ENCODE data around the gene PHYKPL.
A peak's percentile ranks its signal among the peaks of the same experiment; 100 is the strongest.
"Not testable (repeated sequence)": the region's sequence is repeated elsewhere in the genome, so short reads cannot be mapped to it uniquely, and the experiment has no call there.

PHYKPL gene

GRCh38 chr5:178205749-178206047 is 26.9 kb downstream of the PHYKPL start:
- no peak for DNase-seq

DNA sequence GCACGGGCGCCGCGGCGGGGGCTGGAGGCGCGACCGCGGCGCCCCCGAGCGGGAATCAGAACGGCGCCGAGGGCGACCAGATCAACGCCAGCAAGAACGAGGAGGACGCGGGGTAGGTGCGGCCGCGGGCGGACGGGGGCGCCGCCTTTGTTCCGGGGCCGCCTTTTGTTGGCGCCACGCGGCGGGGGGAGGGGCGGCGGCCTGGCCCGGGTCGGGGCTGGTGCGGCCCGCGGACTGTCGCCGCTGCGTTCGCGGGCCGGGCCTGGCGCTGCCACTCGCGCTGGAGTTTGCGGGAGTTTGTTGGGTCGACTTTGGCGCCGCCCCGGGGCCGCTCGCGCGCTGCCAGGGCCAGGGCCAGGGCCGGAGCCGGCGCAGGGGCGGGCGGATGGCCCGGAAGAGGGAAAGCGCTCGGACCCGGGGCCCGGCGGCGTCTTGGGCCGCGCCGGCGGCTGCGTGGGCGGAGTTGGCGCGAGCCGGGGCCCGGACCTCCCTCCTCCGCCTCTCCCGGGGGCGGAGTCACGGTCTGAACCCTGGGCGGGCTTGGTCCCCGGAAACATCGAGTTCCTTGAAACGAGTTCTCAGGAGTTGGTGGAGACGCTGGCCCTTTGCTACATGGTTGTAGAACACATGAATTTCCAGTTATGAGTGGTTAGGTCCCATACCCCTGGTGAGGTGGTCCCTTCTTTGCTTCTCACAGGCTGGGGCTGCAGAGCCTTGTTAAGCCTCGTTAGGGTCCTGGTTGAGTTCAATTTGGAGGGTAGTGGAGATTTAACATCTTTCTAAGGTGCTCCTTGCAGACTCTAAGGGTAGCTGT is 27.5 kb downstream of the PHYKPL start:
- peak; percentile 55 for DNase-seq

GRCh38 chr5:178204182-178204934 is 28.2 kb downstream of the PHYKPL start, which contains the start of gene HNRNPAB:
HNRNPAB (plus strand) TSS chr5:178204533; CDS start chr5:178204838, 305 bp downstream.
- peak; percentile 96 for DNase-seq

DNA sequence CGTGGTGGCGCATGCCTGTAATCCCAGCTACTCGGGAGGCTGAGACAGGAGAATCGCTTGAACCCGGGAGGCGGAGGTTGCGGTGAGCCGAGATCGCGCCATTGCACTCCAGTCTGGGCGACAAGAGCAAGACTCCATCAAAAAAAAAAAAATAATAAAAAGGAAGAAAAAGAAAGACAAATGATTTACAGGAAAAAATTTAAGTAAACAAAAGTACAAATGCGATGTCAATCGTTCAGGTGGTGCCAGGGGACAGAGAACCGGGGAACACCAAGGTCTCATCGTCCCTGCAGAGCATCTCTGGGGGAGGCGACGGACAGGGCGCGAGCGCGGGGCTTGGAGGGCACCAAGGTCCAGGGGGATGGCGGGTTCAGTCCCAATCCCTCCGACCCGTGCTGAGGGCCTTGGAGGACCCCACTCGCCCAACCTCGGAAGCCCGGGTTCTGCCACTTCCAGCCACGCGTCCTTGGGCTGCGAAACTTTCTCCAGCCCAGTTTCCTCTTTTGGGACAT is 28.9 kb downstream of the PHYKPL start:
- no peak for DNase-seq

DNA sequence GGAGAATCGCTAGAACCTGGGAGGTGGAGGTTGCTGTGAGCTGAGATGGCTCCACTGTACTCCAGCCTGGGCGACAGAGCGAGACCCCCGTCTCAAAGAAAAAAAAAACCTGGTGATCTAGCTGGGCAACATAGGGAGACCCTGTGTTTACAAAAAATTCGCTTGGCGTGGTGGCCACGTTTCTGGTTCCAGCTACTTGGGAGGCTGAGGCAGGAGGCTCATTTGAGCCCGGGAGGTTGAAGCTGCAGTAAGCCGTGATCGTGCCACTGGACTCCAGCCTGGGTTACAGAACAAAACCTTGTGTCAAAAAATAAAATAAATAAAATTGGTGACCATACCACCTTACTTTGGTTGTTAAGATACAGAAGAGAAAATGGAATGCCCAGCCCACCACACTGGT is 30.1 kb downstream of the PHYKPL start:
- DNase-seq: no peak

GRCh38 chr5:178201927-178202235 is 30.7 kb downstream of the PHYKPL start:
- no peak for DNase-seq

GRCh38 chr5:178201221-178201926 is 31.2 kb downstream of the PHYKPL start:
- DNase-seq: no peak

DNA sequence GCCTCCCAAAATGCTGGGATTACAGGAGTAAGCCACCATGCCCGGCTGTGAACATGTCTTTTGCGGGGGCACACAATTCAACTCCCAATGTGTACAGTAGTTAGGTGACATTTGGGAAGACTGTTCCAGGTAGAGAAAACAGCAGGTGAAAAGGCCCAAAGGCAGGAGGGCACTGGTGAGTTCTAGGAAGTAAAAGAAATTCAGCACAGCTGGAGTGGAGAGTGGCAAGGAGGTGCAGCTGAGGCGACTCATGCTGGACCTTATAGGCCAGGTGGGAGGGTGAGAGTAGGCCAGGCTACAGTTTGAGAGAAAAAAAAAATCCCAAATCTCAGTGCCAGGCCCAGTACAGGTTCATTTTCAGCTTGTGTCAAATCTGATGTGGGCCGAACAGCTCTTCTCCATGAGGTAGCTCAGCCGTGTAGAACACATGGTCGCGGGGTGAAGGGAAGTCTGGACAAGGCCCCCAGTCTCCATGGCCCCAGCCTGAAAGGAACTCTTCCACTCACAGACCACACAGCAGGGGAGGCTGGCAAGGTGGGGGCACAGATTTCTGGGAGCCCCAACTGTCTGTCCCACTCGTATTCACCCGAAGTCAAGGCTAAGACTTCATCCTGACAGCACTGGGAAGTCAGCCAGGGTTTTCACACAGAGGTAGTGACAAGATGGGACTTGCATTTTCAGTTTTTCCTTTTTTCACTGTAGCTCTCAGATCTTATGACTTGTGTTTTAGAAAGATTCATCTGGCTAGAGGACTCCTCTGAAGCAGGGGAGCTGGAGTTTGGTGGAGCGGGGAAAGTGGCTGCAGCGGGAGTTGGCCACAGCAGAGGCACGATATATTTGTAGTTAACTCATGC is 32.8 kb downstream of the PHYKPL start:
- no peak for DNase-seq

- DNase-seq: no peak
Measured at GRCh38 chr5:178198706-178199105, 33.9 kb downstream of the PHYKPL start.

- DNase-seq: not testable (repeated sequence)
Measured at GRCh38 chr5:178198151-178198550, 34.5 kb downstream of the PHYKPL start.

DNA sequence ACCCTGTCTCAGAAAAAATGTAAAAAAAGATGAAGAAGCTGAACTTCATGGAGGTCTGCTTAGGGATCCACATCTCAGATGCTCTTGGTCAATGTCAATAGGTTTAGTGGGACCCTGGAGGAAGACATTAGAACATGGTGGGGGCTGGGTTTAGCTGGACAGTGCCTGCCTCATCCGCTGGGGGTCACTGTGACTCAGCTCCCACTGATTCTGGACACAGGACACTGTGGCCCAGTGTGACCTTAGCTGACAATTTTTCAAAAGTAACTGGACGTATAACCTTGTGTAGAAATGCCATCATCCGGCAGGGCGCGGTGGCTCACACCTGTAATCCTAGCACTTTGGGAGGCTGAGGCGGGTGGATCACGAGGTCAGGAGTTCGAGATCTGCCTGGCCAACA is 35.6 kb downstream of the PHYKPL start:
- DNase-seq: no peak

- DNase-seq: no peak
Measured at GRCh38 chr5:178196281-178196812, 36.3 kb downstream of the PHYKPL start.

DNA sequence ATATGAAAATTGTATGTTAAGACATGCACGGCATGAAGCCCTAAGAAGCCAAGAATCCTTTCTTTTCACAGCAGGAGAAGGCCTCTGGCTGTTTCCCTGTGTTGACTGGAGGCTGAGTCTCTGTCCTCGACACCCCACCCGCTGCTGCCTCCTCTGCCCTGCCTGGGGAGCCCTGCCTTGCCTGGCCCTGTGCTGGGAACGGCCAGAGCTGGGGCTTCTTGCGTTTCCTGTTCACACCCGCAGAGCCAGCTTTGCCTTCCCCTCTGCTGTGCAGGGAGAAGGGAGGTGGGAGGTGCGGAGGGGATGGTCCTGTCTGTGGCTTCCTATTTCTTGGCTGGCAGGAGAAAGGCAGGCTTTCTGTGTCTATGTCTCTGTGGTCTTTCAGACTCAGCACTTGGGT is 38.6 kb downstream of the PHYKPL start:
- no peak for DNase-seq

DNA sequence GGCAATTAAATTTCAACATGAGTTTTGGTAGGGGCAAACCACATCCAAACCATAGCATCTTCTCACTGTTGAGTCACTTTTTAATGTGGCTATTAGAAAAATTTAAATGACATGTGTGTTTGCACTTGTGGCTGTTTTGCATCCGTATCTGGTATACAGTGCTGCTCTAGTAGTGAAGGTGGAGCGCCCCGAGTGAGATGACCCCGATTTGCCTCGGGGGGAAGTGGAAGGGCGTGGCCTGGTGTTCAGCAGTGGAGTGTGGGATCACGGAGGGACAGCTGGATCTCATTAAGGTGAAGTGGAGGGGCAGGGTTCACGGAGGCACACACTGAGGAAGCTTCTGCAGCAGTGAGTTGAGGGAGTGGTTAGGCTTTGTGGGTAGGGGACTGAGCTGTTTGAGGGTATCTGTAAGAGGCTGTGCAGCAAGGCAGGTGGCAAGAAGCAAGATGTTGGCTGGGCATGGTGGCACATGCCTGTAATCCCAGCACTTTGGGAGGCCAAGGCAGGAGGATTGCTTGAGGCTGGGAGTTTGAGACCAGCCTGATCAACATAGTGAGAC is 39.3 kb downstream of the PHYKPL start:
- no peak for DNase-seq

GRCh38 chr5:178192787-178193186 is 39.8 kb downstream of the PHYKPL start:
- no peak for DNase-seq

- DNase-seq: no peak
Measured at GRCh38 chr5:178192244-178192643, 40.4 kb downstream of the PHYKPL start.

DNA sequence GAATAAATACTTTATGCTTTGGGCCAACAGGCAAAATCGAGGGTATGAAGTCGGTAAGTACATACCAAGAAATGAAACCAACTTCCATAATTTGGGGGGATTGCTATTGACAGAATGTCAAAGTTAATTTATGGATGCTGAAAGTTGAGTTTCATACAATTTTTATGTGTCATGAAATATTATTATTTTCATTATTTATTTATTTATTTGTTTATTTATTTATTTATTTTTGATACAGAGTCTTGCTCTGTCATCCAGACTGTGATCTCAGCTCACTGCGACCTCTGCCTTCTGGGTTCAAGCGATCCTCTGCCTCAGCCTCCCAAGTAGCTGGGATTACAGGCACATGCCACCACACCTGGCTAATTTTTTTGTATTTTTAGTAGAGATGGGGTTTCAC is 40.9 kb downstream of the PHYKPL start:
- no peak for DNase-seq

DNA sequence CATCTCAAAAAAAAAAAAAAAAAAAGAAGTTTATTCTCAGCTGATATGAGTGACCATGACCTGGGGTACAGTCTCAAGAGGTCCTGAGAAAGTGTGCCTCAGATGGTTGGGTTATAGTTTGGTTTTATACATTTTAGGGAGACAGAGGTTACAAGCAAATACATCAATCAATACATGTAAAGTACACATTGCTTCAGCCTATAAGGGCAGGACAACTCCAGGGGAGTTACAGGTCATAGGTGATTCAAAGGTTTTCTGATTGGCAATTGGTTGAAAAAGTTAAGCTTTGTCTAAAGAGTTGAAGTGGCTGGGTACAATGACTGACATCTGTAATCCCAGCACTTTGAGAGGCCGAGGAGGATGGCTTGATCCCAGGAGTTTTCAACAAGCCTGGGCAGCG is 43.2 kb downstream of the PHYKPL start:
- DNase-seq: no peak

- DNase-seq: no peak
Measured at GRCh38 chr5:178187014-178187413, 45.6 kb downstream of the PHYKPL start, which contains the start of gene GMCL2. GMCL2 (minus strand) TSS chr5:178187371; CDS start chr5:178187299, 72 bp downstream.

GRCh38 chr5:178186427-178186826 is 46.2 kb downstream of the PHYKPL start:
- DNase-seq: no peak

DNA sequence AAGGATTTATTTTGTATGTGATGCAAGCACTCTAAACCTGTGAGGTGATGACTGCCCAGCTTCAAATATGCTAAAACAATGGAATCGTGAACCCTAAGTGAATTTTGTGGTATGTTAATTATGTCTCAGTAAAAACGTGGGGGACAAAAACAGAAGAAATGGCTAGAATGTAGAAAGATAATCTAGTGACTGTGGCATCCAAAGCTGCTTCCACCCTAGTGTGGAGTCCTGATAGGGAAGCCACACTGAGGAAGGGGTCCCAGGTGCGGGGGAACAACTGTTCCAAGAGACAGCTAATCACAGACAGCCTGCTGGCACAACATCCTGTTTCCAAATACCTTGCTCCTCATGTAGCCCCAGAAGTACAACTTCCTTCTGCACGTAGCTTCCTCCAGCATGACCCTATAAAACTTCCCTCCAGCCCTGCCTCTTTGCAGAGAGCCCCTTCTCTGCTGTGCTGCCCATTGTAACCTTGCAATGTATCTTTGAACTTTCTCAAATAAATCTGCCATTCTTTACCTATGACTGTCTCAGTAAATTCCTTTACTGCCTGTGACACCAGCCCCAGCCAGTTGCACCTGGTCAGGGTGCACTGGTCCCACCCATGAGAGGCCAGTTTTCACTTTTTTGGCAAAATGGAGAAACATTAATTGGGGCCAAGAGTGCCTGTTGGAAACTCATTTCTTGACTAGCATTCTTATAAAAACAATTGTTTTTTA is 50.3 kb downstream of the PHYKPL start:
- no peak for DNase-seq

Data from activated CD4-positive, alpha-beta T cell treated with anti-CD3 and anti-CD28 coated beads for 1 hour (primary cell).